Activated naive CD8-positive, alpha-beta T cell treated with anti-CD3 and anti-CD28 coated beads, Interleukin-2, amount 10 ng/mL, durations not matched to agents 7 days and 5 days (primary cell): Measurements from ENCODE around the gene SSR1. TPM values are rescaled to one million over a fixed set of nuclear protein-coding genes. Genes with fewer than 3 reads are reported as not detected.

ENCODE experiments used
- ATAC-seq: fragments of 150-1000 bp; cut with Tn5 transposase; one replicate; pipeline ENCODE4 v1.10.0; 2021; ENCODE audit warnings: low read depth, moderate library complexity
- POLR2A ChIA-PET: fragments of 350-600 bp; sonication (Branson Sonifier 250); formaldehyde crosslinking; loops from one replicate; lab custom pipeline; 2021; ENCODE audit warnings: antibody characterized with exemption; lab: Charles Lee
- DNase-seq: peaks from one replicate; pipeline ENCODE4 v3.0.0; 2021
- H3K27ac Mint-ChIP-seq: one replicate; pipeline ENCODE4 v1.8.0; 2022; ENCODE audit warnings: mild to moderate bottlenecking, mixed read lengths
- H3K27me3 Mint-ChIP-seq: one replicate; pipeline ENCODE4 v1.8.0; 2022; ENCODE audit warnings: mild to moderate bottlenecking, moderate library complexity, mixed read lengths
- H3K36me3 Mint-ChIP-seq: one replicate; pipeline ENCODE4 v1.8.0; 2021; ENCODE audit warnings: mild to moderate bottlenecking, mixed read lengths
- H3K4me1 Mint-ChIP-seq: one replicate; pipeline ENCODE4 v1.8.0; 2021; ENCODE audit warnings: mixed read lengths
- H3K4me3 Mint-ChIP-seq: one replicate; pipeline ENCODE4 v1.8.0; 2022; ENCODE audit warnings: mild to moderate bottlenecking, moderate library complexity, mixed read lengths
- H3K9me3 Mint-ChIP-seq: one replicate; pipeline ENCODE4 v1.8.0; 2021; ENCODE audit warnings: mixed read lengths
- total RNA-seq, 2 experiments: library from RNA; stranded (reverse); gene quantifications; one replicate each; pipeline ENCODE4 v1.2.3, GENCODE V29; 2021

The SSR1 gene
- total RNA-seq, 2 experiments from 2014 or later = 112 to 123 TPM

DNA sequence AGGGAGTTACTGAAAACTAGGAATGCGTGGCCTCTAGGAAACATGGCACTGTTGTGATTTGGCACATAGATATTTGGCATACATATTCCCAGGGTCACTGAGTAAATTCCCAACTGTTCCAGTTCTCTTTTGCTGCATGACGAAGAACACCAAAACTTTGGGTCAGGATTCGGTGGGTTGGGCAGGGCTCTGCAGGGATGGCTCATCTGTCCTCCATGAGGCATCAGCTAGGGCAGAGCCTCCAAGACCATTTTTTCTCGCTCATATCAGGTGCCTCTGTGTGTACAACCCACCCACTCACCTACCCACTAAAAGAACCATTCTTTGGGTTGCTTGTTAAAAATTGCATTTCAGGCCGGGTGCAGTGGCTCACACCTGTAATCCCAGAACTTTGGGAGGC, 57.1 kb downstream of the SSR1 start:
- POLR2A ChIA-PET = no interaction called here

GRCh38 chr6:7254980-7255835, 57.8 kb downstream of the SSR1 start:
- no peak for ATAC-seq
- POLR2A ChIA-PET = no interaction called here
- Mint-ChIP-seq H3K9me3 (no peaks in the 10 kb centered on the region), H3K4me1 (no peaks in the 10 kb centered on the region), H3K27me3 (peaks cover 9% of the 10 kb centered on the region), H3K4me3 (no peak overlapping the region), H3K36me3 (no peaks in the 10 kb centered on the region), H3K27ac (no peak overlapping the region)
- DNase-seq = no peak

More for the DNA sequence above, 57.1 kb downstream of the SSR1 start:
- Mint-ChIP-seq H3K4me3 (no peak overlapping the region), H3K27ac (no peak overlapping the region), H3K27me3 (peaks cover 9% of the 10 kb centered on the region), H3K9me3 (no peaks in the 10 kb centered on the region), H3K4me1 (peaks cover 6% of the 10 kb centered on the region), H3K36me3 (no peaks in the 10 kb centered on the region)
- ATAC-seq (no peak), DNase-seq (no peak)

DNA sequence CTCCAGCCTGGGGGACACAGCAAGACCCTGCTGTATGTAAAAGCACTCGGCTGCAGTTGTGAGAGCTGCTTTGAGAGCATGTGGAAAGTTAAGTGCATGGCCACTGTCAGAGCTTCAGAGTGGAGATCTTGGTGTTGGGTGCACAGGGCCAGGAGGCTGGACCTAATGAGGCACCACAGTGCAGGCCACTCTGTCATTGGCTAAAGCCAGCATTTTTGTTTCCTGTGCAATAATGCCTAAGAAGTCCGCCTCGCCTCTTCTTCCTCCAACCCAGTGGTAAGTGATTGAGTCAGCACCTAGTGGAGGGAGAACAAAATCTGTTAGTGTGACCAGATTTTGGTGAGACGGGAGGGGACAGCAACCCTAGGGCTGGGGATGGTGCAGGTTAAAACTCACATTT, 60.6 kb downstream of the SSR1 start:
- POLR2A ChIA-PET = no interaction called here
- Mint-ChIP-seq H3K9me3 (no peaks in the 10 kb centered on the region), H3K36me3 (peaks cover 6% of the 10 kb centered on the region), H3K27ac (no peak overlapping the region), H3K27me3 (peaks cover 2% of the 10 kb centered on the region), H3K4me3 (no peak overlapping the region), H3K4me1 (peaks cover 3% of the 10 kb centered on the region)
- ATAC-seq (no peak), DNase-seq (no peak)

DNA sequence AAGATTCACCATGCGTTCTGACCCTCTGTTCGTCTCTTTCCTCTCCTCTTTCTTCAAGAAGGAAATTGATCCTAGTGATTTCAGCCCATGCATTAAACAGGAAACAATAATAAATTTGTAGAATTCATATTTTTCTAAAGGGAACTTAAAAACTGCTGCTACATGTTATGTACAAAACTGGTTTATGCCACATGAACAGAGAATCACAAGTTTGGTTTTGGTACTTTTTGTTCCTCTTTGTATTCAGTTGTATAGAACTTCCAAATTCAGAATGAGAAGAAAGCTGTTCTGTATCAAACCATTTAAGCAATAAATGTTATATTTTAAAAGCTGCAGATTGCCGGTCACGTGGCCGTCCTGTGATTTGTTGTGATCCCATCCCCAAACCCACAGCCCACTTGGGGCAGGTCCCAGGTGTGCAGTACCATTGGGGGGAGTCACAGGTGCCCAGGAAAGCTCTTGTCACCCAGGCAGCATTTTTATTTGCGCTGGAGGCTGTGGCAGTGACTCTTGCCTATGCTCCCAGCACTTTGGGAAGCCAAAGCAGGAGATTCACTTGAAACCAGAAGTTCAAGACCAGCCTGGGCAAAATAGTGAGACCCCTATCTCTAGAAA, 61.2 kb downstream of the SSR1 start:
- H3K4me3 Mint-ChIP-seq = no peak overlapping the region
- no peaks in the 10 kb centered on the region for H3K9me3 Mint-ChIP-seq
- no peak overlapping the region for H3K27ac Mint-ChIP-seq
- peaks cover 6% of the 10 kb centered on the region for H3K36me3 Mint-ChIP-seq
- no peaks in the 10 kb centered on the region for H3K27me3 Mint-ChIP-seq
- POLR2A ChIA-PET = no interaction called here
- ATAC-seq (no peak), DNase-seq (no peak)
- H3K4me1 Mint-ChIP-seq = peaks cover 3% of the 10 kb centered on the region

- ATAC-seq (no peak), DNase-seq (no peak)
- Mint-ChIP-seq H3K27me3 (no peaks in the 10 kb centered on the region), H3K27ac (no peak overlapping the region), H3K4me1 (peaks cover 3% of the 10 kb centered on the region), H3K36me3 (peaks cover 8% of the 10 kb centered on the region), H3K4me3 (no peak overlapping the region), H3K9me3 (no peaks in the 10 kb centered on the region)
- POLR2A ChIA-PET = interaction anchor here (0.7 kb wide), 1 partner anchor 26 kb away, joined by 6 read pairs; no protein-coding TSS in a partner anchor
These were observed 62.2 kb downstream of the SSR1 start for GRCh38 chr6:7250812-7251211.

- Mint-ChIP-seq H3K4me3 (no peak overlapping the region), H3K36me3 (peaks cover 8% of the 10 kb centered on the region), H3K4me1 (peaks cover 3% of the 10 kb centered on the region), H3K27me3 (no peaks in the 10 kb centered on the region), H3K27ac (no peak overlapping the region), H3K9me3 (no peaks in the 10 kb centered on the region)
- DNase-seq (no peak), ATAC-seq (no peak)
- POLR2A ChIA-PET = no interaction called here
These were observed 62.9 kb downstream of the SSR1 start for GRCh38 chr6:7249946-7250643.

GRCh38 chr6:7249391-7249790, 63.6 kb downstream of the SSR1 start:
- Mint-ChIP-seq H3K4me1 (peaks cover 3% of the 10 kb centered on the region), H3K4me3 (no peak overlapping the region), H3K36me3 (peaks cover 8% of the 10 kb centered on the region), H3K27me3 (no peaks in the 10 kb centered on the region), H3K27ac (no peak overlapping the region), H3K9me3 (no peaks in the 10 kb centered on the region)
- ATAC-seq = no peak
- no peak for DNase-seq
- POLR2A ChIA-PET = no interaction called here

DNA sequence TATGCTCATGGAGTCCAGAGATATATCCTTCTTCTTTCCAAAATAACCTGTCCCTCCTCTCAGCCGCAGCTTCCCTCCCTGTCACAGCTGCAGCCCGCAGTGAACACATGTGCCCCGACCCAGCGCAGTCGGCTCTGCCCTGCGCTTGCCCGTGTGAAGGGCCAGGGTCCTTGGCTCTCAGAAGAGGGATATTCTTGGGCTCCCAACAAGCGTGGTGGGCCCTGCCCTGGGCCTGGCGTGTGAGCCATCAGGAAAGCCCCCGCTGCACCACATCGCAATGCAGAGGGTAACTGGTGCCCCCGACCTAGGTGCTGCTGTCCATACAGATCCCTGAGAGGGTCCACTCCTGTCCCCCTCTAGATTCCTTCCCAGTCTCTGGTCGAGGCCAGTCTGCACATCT, 65.2 kb downstream of the SSR1 start:
- DNase-seq (no peak), ATAC-seq (no peak)
- peaks cover 8% of the 10 kb centered on the region for H3K36me3 Mint-ChIP-seq
- no peaks in the 10 kb centered on the region for H3K9me3 Mint-ChIP-seq
- POLR2A ChIA-PET = no interaction called here
- no peaks in the 10 kb centered on the region for H3K27me3 Mint-ChIP-seq
- H3K4me1 Mint-ChIP-seq = peaks cover 7% of the 10 kb centered on the region
- H3K4me3 Mint-ChIP-seq = no peak overlapping the region
- no peak overlapping the region for H3K27ac Mint-ChIP-seq

DNA sequence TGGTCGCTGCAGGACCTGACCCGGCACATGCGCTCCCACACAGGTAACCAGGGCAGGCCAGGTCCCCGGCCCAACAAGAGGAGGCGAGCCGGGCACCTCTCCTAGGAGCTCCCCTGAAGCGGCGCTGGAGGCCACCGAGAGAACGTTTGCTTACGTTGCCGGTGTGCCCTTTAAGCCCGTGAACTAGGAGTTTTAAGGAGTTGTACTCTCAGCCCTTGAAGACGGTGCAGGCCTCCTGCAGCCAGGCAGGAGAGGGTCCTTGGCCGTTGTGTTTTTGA, 65.9 kb downstream of the SSR1 start:
- POLR2A ChIA-PET = no interaction called here
- Mint-ChIP-seq H3K27ac (no peak overlapping the region), H3K9me3 (no peaks in the 10 kb centered on the region), H3K36me3 (peaks cover 8% of the 10 kb centered on the region), H3K27me3 (no peaks in the 10 kb centered on the region), H3K4me3 (no peak overlapping the region), H3K4me1 (peaks cover 7% of the 10 kb centered on the region)
- DNase-seq = no peak
- ATAC-seq = no peak

DNA sequence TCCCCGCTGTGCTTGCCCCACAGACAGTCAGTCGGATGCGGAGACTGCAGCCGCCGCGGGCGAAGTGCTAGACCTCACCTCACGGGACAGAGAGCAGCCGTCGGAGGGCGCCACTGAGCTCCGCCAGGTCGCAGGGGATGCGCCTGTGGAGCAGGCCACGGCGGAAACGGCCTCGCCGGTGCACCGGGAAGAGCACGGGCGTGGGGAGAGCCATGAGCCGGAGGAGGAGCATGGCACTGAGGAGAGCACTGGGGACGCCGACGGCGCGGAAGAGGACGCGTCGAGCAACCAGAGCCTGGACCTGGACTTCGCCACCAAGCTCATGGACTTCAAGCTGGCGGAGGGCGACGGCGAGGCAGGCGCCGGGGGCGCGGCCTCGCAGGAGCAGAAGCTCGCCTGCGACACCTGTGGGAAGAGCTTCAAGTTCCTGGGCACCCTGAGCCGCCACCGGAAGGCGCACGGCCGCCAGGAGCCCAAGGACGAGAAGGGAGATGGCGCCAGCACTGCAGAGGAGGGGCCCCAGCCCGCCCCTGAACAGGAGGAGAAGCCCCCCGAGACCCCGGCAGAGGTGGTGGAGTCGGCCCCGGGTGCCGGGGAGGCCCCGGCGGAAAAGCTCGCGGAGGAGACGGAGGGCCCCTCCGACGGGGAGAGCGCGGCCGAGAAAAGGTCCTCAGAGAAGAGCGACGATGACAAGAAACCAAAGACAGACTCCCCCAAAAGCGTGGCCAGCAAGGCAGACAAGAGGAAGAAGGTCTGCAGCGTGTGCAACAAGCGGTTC, 66.4 kb downstream of the SSR1 start:
- Mint-ChIP-seq H3K4me1 (peaks cover 9% of the 10 kb centered on the region), H3K36me3 (peaks cover 8% of the 10 kb centered on the region), H3K27ac (no peak overlapping the region), H3K27me3 (no peaks in the 10 kb centered on the region), H3K4me3 (no peak overlapping the region), H3K9me3 (no peaks in the 10 kb centered on the region)
- ATAC-seq (no peak), DNase-seq (no peak)
- POLR2A ChIA-PET = no interaction called here

- DNase-seq (no peak), ATAC-seq (no peak)
- Mint-ChIP-seq H3K27ac (no peak overlapping the region), H3K4me1 (peaks cover 10% of the 10 kb centered on the region), H3K36me3 (peaks cover 11% of the 10 kb centered on the region), H3K27me3 (no peaks in the 10 kb centered on the region), H3K9me3 (no peaks in the 10 kb centered on the region), H3K4me3 (no peak overlapping the region)
- POLR2A ChIA-PET = no interaction called here
These were observed 67.2 kb downstream of the SSR1 start for GRCh38 chr6:7245668-7246393.

DNA sequence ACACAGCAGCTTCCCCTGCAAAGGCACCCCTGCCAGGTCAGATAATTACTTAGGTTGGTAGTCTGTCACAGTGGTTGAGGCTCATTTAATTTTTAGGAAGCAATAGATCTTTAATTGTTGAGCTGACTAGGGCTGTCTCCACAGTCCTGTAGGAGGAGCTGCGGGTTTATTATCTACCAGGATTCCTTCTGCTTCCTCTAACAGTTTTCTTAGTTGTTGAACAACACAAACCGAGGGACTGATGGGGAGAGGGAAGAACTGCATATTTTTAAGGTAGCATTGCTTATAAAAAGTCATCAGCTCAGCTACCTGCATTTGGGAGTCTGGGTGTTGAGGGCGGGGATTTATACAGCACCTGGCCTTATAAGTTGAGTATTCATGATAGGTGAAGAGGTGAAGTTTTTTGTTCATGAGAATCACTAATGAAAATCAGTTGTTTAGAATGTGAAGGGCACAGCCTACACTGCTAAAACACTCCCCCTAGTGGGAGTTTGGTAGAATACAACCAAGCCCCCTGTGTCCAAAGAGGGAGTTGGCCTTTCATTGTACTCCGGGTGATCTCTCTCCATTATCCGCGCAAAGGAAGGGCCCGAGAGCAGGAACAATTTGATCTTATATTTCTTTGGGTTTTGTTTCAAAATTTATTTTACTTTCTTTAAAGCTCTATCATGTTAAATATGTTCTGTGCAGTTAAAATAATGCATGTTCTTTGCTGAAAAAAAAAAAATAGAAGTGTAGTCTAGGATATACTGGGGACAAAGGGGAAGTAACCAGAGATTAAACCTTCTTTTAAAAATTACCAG, 69.6 kb downstream of the SSR1 start:
- POLR2A ChIA-PET = interaction anchor here (0.6 to 1.0 kb wide), 4 partner anchors 392 to 487 kb away, joined by 3 to 5 read pairs (median 4); no protein-coding TSS in a partner anchor
- ATAC-seq (peak; percentile 48), DNase-seq (no peak)
- H3K27ac Mint-ChIP-seq = no peak overlapping the region
- H3K4me1 Mint-ChIP-seq = peaks cover 11% of the 10 kb centered on the region
- no peak overlapping the region for H3K4me3 Mint-ChIP-seq
- no peaks in the 10 kb centered on the region for H3K9me3 Mint-ChIP-seq
- peaks cover 8% of the 10 kb centered on the region for H3K36me3 Mint-ChIP-seq
- no peaks in the 10 kb centered on the region for H3K27me3 Mint-ChIP-seq
